Keratinocyte (primary cell): ENCODE measurements around the gene BATF. TPM values are rescaled to one million over a fixed set of nuclear protein-coding genes. Genes with fewer than 3 reads are reported as not detected.

ENCODE experiments used
- DNase-seq: peaks from one replicate; pipeline ENCODE4 v3.0.0-alpha.2; 2011; ENCODE audit warnings: low read depth, missing footprints, low spot score
- FAIRE-seq: peaks from 2 replicates; lab custom pipeline; 2011; peaks lifted over from hg19 to GRCh38; lab: Jason Lieb, UNC
- H2AFZ ChIP-seq: 2 replicates; pipeline ENCODE4 v1.6.0; 2012; ENCODE audit warnings: low read length, control low read depth, inconsistent platforms; ENCODE audit not compliant: control insufficient read depth
- H3K27ac ChIP-seq: 2 replicates; pipeline ENCODE4 v1.5.1; 2011; ENCODE audit warnings: low read length; ENCODE audit not compliant: control insufficient read depth, insufficient read depth
- H3K27me3 ChIP-seq: 3 replicates; pipeline ENCODE4 v1.6.0; 2011; ENCODE audit warnings: low read length; ENCODE audit not compliant: control insufficient read depth, insufficient read depth; ENCODE audit errors: extremely low read depth
- H3K36me3 ChIP-seq, 2 experiments: 2 replicates in 1 of 2; 3 replicates in 1 of 2; pipeline ENCODE4 v1.5.1; 2011; ENCODE audit warnings: low read length in 2 of 2, mild to moderate bottlenecking in 1 of 2; ENCODE audit not compliant: control insufficient read depth in 2 of 2, insufficient read depth in 2 of 2; ENCODE audit errors: extremely low read depth in 1 of 2
- H3K4me1 ChIP-seq: 3 replicates; pipeline ENCODE4 v1.5.1; 2011; ENCODE audit warnings: low read length; ENCODE audit not compliant: control insufficient read depth, insufficient read depth; ENCODE audit errors: extremely low read depth
- H3K4me2 ChIP-seq: 3 replicates; pipeline ENCODE4 v1.6.0; 2011; ENCODE audit warnings: low read depth, low read length; ENCODE audit not compliant: control insufficient read depth, insufficient read depth; ENCODE audit errors: extremely low read depth
- H3K4me3 ChIP-seq, 3 experiments: fragments of 200-600 bp in 1 of 3; sonication (generic) in 1 of 3; 2 replicates in 2 of 3; 3 replicates in 1 of 3; pipeline ENCODE4 v1.5.1; 2011 to 2016; ENCODE audit warnings: low read length in 3 of 3, mild to moderate bottlenecking in 3 of 3, control low read depth in 2 of 3, inconsistent platforms in 1 of 3, low read depth in 1 of 3, mixed read lengths in 1 of 3, mixed run types in 1 of 3, moderate library complexity in 1 of 3; ENCODE audit not compliant: control insufficient read depth in 2 of 3, insufficient read depth in 2 of 3; ENCODE audit errors: extremely low read depth in 1 of 3
- H3K79me2 ChIP-seq: 2 replicates; pipeline ENCODE4 v1.6.0; 2012; ENCODE audit warnings: low read length; ENCODE audit not compliant: control insufficient read depth, insufficient read depth
- H3K9ac ChIP-seq: 3 replicates; pipeline ENCODE4 v1.6.0; 2011; ENCODE audit warnings: low read length; ENCODE audit not compliant: control insufficient read depth, insufficient read depth; ENCODE audit errors: extremely low read depth
- H3K9me1 ChIP-seq: 3 replicates; pipeline ENCODE4 v1.6.0; 2011; ENCODE audit warnings: low read length; ENCODE audit not compliant: control insufficient read depth, insufficient read depth; ENCODE audit errors: extremely low read depth
- H3K9me3 ChIP-seq: 2 replicates; pipeline ENCODE4 v1.5.1; 2012; ENCODE audit warnings: low read depth, low read length; ENCODE audit not compliant: control insufficient read depth
- H4K20me1 ChIP-seq: 3 replicates; pipeline ENCODE4 v1.6.0; 2011; ENCODE audit warnings: low read length; ENCODE audit not compliant: control insufficient read depth, insufficient read depth; ENCODE audit errors: extremely low read depth
- CTCF ChIP-seq, 3 experiments: IDR thresholded peaks in 1 of 3; conservative IDR thresholded peaks in 1 of 3; optimal IDR thresholded peaks in 1 of 3; 2 replicates in 2 of 3; 3 replicates in 1 of 3; pipeline versions ENCODE3 to v1.5.1; 2011; ENCODE audit warnings: low read length in 3 of 3, mild to moderate bottlenecking in 3 of 3, moderate library complexity in 2 of 3, control low read depth in 1 of 3, inconsistent platforms in 1 of 3; ENCODE audit not compliant: insufficient read depth in 2 of 3; ENCODE audit errors: extremely low read depth in 1 of 3
- EZH2 ChIP-seq: IDR thresholded peaks from one replicate; pipeline ENCODE4 v1.6.1; 2012; ENCODE audit warnings: inconsistent platforms, mild to moderate bottlenecking, low read length, moderate library complexity
- dilution Hi-C: fragments of 300-500 bp; cut with MboI; formaldehyde crosslinking; loops from one replicate; pipeline ENCODE4 v1.7.0; 2020; ENCODE audit warnings: low sequenced_read_pairs; ENCODE audit not compliant: extremely low pct_ligation_motif_present
- polyA plus RNA-seq, 5 experiments: library from polyadenylated mRNA; depleted of rRNA in 3 of 5; stranded (reverse) in 3 of 5; stranded (forward) in 1 of 5; unstranded in 1 of 5; fragments of >200 nt; gene quantifications; 1 replicate in 1 of 5; 2 replicates in 3 of 5; 3 replicates in 1 of 5; pipeline versions ENCODE4 v1.2.1 to v1.2.3, GENCODE V29; 2011 to 2012; ENCODE audit warnings: missing spikeins in 2 of 5, low read depth in 1 of 5, low replicate concordance in 1 of 5

Gene BATF
- polyA plus RNA-seq, 1 donor (not counting 4 experiments of a cell fraction or from before 2014, with no cell fraction given) = not detected

GRCh38 chr14:75511201-75511600 is 11.1 kb upstream of the BATF start:
- no peak overlapping the region for H3K4me2 ChIP-seq
- H2AFZ ChIP-seq = no peak overlapping the region
- H3K9ac ChIP-seq = no peak overlapping the region
- TF ChIP-seq EZH2 (no peak), CTCF (optimal IDR thresholded peaks at IDR 0.05 in 1 of 3, IDR thresholded peaks at IDR 0.05 in 1 of 3, conservative IDR thresholded peaks at IDR 0.05 in 1 of 3; ENCODE audit: extremely low read depth in 1 of 3, insufficient read depth in 2 of 3, low read length in 3 of 3) (no peak)
- FAIRE-seq = no peak
- H3K4me1 ChIP-seq = no peaks in the 10 kb centered on the region
- no peaks in the 10 kb centered on the region for H3K9me1 ChIP-seq
- DNase-seq = no peak
- no peak overlapping the region for H3K27ac ChIP-seq
- dilution Hi-C loops = no loop called here
- no peaks in the 10 kb centered on the region for H3K79me2 ChIP-seq
- no peak overlapping the region for H3K4me3 ChIP-seq
- H4K20me1 ChIP-seq = no peaks in the 10 kb centered on the region
- peaks cover 19% of the 10 kb centered on the region for H3K27me3 ChIP-seq
- H3K36me3 ChIP-seq = no peaks in the 10 kb centered on the region
- peaks cover 3% of the 10 kb centered on the region for H3K9me3 ChIP-seq

GRCh38 chr14:75513911-75514672 is 8.2 kb upstream of the BATF start:
- DNase-seq (no peak), FAIRE-seq (no peak)
- Histone ChIP-seq H3K9me1 (no peaks in the 10 kb centered on the region), H3K27ac (no peak overlapping the region), H3K4me1 (no peaks in the 10 kb centered on the region), H3K9ac (no peak overlapping the region), H3K4me2 (no peak overlapping the region), H2AFZ (no peak overlapping the region), H3K36me3 (no peaks in the 10 kb centered on the region), H3K4me3 (no peak overlapping the region), H3K9me3 (peaks cover 3% of the 10 kb centered on the region), H4K20me1 (no peaks in the 10 kb centered on the region), H3K79me2 (no peaks in the 10 kb centered on the region), H3K27me3 (peaks cover 20% of the 10 kb centered on the region)
- dilution Hi-C loops = no loop called here
- TF ChIP-seq CTCF (optimal IDR thresholded peaks at IDR 0.05 in 1 of 3, IDR thresholded peaks at IDR 0.05 in 1 of 3, conservative IDR thresholded peaks at IDR 0.05 in 1 of 3; ENCODE audit: extremely low read depth in 1 of 3, insufficient read depth in 2 of 3, low read length in 3 of 3) = no peak
- no peak for TF ChIP-seq EZH2
